Stimulated activated CD8-positive, alpha-beta memory T cell treated with anti-CD3 and anti-CD28 coated beads, Interleukin-7, amount 100 ng/mL, for 24 hours (primary cell): ENCODE measurements around the gene IER3IP1.
A peak's percentile ranks its signal among the peaks of the same experiment; 100 is the strongest.
"Not testable (repeated sequence)": the region's sequence is repeated elsewhere in the genome, so short reads cannot be mapped to it uniquely, and the experiment has no call there.

Source experiments
- DNase-seq: peaks from one replicate; pipeline ENCODE4 v3.0.0-alpha.2; 2020; ENCODE audit warnings: low read depth

IER3IP1 gene

GRCh38 chr18:47158404-47158803 lies 17.8 kb downstream of the IER3IP1 start:
- not testable (repeated sequence) for DNase-seq

GRCh38 chr18:47151439-47151838 lies 24.7 kb downstream of the IER3IP1 start:
- DNase-seq = no peak

- no peak for DNase-seq
These were observed 25.3 kb downstream of the IER3IP1 start for GRCh38 chr18:47150824-47151366.

- DNase-seq = peak; percentile 70
These were observed 25.9 kb downstream of the IER3IP1 start, which contains the start of gene HDHD2 for GRCh38 chr18:47150029-47150823. Gene HDHD2 (minus strand): TSS chr18:47150500. CDS start chr18:47136439, 14,061 bp downstream.

GRCh38 chr18:47149457-47150028 lies 26.6 kb downstream of the IER3IP1 start:
- DNase-seq = no peak

GRCh38 chr18:47146206-47146605 lies 30.0 kb downstream of the IER3IP1 start:
- no peak for DNase-seq

- DNase-seq = no peak
These were observed 32.2 kb downstream of the IER3IP1 start for GRCh38 chr18:47143899-47144485.

- no peak for DNase-seq
These were observed 33.0 kb downstream of the IER3IP1 start for GRCh38 chr18:47143153-47143552.

GRCh38 chr18:47141289-47141688 lies 34.9 kb downstream of the IER3IP1 start:
- no peak for DNase-seq

- DNase-seq = no peak
These were observed 55.0 kb downstream of the IER3IP1 start for GRCh38 chr18:47121146-47121545.

GRCh38 chr18:47120428-47120827 lies 55.7 kb downstream of the IER3IP1 start:
- no peak for DNase-seq

- no peak for DNase-seq
These were observed 57.2 kb downstream of the IER3IP1 start for GRCh38 chr18:47118981-47119380.

GRCh38 chr18:47115205-47115604 lies 61.0 kb downstream of the IER3IP1 start:
- no peak for DNase-seq

- no peak for DNase-seq
These were observed 62.2 kb downstream of the IER3IP1 start for GRCh38 chr18:47113796-47114540.

- DNase-seq = no peak
These were observed 65.5 kb downstream of the IER3IP1 start for GRCh38 chr18:47110492-47111274.

GRCh38 chr18:47109720-47110119 lies 66.4 kb downstream of the IER3IP1 start:
- DNase-seq = no peak

GRCh38 chr18:47108998-47109405 lies 67.2 kb downstream of the IER3IP1 start:
- no peak for DNase-seq

GRCh38 chr18:47108373-47108772 lies 67.8 kb downstream of the IER3IP1 start:
- no peak for DNase-seq
